Left cardiac atrium (tissue), 4 donors: ENCODE data around the gene NLRC5. TPM values are rescaled to one million over a fixed set of nuclear protein-coding genes. Genes with fewer than 3 reads are reported as not detected.

Experiments
- ATAC-seq, 2 donors: fragments of 200-7000 bp; cut with Tn5 transposase; one replicate each; pipeline ENCODE4 v1.9.1; 2020; ENCODE audit warnings: mild to moderate bottlenecking in 2 of 2, moderate library complexity in 2 of 2
- DNase-seq: peaks from one replicate; pipeline ENCODE4 v3.0.0-alpha.2; 2020
- intact Hi-C, 2 donors: fragments of 100-400 bp; cut with DNase I; formaldehyde crosslinking; loops; one replicate each; pipeline versions ENCODE4 v1.14.1 to v1.15.1; 2022 to 2023
- total RNA-seq, 2 donors: library from RNA; stranded (reverse); fragmentation: NEBNext Ultra II Directional; extraction: Animal tissue kit (Norgen Biotek cat#: 25700); gene quantifications; one replicate each; pipeline ENCODE4 v1.2.1, GENCODE V29; 2021
- donor health status: DM: no; HTN: yes; CAD: no.
- donor health status: DM: no; HTN: yes; CAD: no; lungs with severe emphysema.
- donor health status: DM: yes; HTN: yes; CAD: no.
- donor health status: Dilated cardiomyopathy.

The NLRC5 gene
- total RNA-seq, 2 donors from 2014 or later = 14.2 to 31.5 TPM

DNA sequence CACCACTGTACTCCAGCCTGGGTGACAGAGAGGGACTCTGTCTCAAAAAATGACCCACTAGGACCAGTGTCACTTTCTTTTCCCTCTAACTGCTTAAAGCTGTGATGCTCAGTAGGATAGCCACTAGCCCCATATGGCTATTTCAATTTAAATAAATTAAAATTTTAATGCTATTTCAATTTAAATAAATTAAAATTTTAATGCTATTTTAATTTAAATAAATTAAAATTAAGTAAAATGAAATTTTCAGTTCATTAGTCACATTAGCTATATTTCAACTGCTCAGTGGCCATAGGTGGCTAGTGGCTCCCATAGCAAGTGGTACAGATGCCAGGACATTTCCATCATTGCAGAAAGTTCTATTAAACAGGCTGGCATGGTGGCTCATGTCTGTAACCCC lies 43.0 kb downstream of the NLRC5 start:
- DNase-seq = no peak
- intact Hi-C loops = no loop called here
- ATAC-seq = no peak

GRCh38 chr16:57032931-57033330 lies 43.6 kb downstream of the NLRC5 start:
- ATAC-seq = no peak
- DNase-seq = no peak
- intact Hi-C loops = no loop called here

DNA sequence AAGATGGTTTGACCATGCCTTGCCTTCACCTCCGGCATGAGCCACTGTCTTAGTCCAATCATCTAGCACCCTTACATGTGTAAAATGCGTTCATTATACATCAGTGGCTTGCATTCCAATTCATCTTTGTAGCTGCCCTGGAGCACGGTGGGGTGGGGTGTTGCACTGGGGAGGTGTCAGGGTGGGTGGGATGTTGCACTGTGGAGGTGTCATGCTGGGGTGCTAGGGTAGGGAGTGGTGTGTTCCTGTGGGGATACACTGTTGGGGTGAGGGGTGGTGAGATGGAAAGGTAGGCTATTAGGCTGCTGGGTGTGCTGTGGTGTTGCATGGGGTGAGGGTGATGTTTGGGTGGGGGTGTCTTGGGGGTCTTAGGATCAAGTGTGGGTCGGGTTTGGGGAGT lies 47.0 kb downstream of the NLRC5 start:
- DNase-seq (no peak), ATAC-seq (no peak)
- intact Hi-C loops = no loop called here

DNA sequence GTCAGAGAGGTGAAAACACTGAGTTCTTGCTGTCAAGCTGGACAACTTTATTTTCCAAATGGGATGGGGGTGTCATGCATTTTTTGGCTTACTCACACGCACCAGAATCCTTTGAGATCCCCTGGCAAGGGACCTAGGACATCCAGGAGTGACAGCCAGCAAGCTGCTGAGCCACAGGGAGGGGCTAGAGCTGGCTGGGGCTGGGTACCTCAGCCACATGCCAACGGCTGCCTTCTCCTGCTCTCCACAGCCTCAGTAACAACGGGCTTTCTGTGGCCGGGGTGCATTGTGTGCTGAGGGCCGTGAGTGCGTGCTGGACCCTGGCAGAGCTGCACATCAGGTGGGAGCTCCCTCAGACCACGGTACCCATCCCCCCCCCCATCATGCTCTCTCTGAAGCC lies 47.6 kb downstream of the NLRC5 start:
- intact Hi-C loops = no loop called here
- DNase-seq (no peak), ATAC-seq (no peak)

DNA sequence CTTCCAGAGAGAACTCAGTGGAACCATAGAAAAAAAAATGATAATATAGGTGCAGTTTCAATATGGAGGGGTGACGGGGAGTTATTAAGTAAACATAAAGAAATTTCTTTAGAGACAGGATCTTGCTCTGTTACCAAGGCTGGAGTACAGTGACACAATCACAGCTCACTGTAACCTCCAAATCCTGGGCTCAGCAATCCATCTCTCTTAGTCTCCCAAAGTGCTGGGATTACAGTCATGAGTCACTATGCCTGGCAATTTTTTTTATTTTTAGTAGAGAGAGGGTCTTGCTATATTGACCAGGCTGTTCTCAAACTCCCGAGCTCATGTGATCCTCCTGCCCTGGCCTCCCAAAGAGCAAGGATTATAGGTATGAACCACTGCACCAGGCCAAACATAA lies 48.8 kb downstream of the NLRC5 start:
- intact Hi-C loops = no loop called here
- ATAC-seq = no peak
- no peak for DNase-seq

DNA sequence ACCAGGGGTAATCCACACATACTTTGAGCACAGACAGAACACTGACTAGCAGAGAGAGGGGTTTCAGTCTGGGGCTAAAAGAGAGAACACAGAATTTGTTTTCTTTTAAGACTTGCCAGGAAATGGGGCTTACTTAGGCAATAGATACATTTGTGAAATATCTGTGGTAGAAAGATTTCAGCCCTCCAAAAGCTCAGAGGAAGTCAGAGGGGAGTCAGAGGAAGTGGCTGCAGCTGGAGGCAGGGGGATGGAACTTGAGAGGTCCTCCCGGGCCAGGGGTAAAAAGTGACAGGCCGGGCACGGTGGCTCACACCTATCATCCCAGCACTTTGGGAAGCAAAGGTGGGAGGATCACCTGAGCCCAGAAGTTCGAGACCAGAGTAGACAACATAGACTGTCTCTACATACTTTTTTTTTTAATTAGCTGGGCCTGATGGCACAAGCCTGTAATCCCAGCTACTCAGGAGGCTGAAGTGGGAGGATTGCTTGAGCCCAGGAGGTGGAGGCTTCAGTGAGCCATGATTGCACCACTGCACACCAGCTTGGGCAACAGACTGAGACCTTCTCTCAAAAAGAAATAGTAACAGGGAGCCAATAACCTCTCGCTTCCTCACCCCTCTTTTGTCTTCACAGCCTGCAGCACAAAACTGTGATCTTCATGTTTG lies 49.9 kb downstream of the NLRC5 start:
- DNase-seq (no peak), ATAC-seq (peak in 1 of 2 donors; percentile 28)
- intact Hi-C loops = no loop called here

GRCh38 chr16:57041182-57042156 lies 52.1 kb downstream of the NLRC5 start:
- DNase-seq = no peak
- intact Hi-C loops = loop anchor here (10.0 kb wide), 2 partner anchors 77 to 177 kb away; partner anchors contain the start of genes CETP (in 1 of the 2) and SLC12A3 (in 1 of the 2)
- peak in 1 of 2 donors; percentile 42 for ATAC-seq

- intact Hi-C loops = loop anchor here (10.0 kb wide), 2 partner anchors 78 to 178 kb away; partner anchors contain the start of genes CETP (in 1 of the 2) and SLC12A3 (in 1 of the 2)
- ATAC-seq (no peak), DNase-seq (no peak)
These were observed 53.1 kb downstream of the NLRC5 start for GRCh38 chr16:57042157-57043111.

DNA sequence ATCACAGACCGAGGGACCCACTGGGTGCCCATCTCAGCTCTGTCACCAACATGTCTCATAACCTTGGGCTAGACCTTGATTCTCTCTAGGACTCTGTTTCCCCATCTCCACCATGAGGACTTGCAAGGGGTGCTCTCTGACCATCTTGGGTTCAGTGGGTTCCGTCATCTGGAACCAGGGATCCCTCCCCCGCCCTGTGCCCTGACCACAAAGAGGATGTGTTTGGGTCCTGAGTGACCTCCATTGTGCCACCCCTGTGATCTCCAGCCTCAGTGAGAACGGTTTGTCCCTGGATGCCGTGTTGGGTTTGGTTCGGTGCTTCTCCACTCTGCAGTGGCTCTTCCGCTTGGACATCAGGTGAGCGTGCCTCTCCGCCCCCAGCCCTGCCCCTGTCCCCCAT lies 53.9 kb downstream of the NLRC5 start:
- ATAC-seq (no peak), DNase-seq (no peak)
- intact Hi-C loops = loop anchor here (10.0 kb wide), 2 partner anchors 78 to 178 kb away; partner anchors contain the start of genes CETP (in 1 of the 2) and SLC12A3 (in 1 of the 2)

DNA sequence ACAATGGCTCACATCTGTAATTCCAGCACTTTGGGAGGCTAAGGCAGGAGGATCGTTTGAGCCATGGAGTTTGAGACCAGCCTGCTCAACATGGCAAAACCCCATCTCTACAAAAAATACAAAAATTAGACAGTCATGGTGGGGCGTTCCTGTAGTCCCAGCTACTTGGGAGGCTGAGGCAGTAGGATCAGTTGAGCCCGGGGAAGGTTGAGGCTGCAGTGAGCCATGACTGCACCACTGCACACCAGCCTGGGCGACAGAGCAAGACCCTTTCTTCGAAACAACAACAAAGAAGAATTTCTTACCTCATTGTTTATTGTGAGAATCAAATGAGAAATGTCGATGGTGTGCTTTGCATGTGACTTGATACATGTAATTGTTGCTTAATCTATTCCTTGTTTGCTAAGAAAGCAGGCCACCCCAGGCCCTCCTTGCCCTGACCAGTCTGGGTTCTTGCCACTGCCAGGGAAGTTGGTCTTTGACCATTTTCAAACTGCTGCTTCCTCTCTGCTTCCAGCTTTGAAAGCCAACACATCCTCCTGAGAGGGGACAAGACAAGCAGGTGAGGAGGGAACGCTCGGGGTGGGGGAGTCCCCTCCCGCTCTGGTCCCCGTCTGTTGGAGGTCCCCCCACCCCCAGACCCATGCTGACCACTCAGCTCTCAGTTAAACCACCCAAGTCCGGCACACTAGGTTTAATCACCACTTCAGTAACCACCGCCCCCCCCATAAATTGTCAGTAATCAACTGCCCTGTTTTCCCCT lies 55.8 kb downstream of the NLRC5 start:
- intact Hi-C loops = loop anchor here (5.0 to 10.0 kb wide), 3 partner anchors 80 to 180 kb away; partner anchors contain the start of genes SLC12A3 (in 2 of the 2) and CETP (in 1 of the 2)
- no peak for DNase-seq
- ATAC-seq = peak in 1 of 2 donors; percentile 2

DNA sequence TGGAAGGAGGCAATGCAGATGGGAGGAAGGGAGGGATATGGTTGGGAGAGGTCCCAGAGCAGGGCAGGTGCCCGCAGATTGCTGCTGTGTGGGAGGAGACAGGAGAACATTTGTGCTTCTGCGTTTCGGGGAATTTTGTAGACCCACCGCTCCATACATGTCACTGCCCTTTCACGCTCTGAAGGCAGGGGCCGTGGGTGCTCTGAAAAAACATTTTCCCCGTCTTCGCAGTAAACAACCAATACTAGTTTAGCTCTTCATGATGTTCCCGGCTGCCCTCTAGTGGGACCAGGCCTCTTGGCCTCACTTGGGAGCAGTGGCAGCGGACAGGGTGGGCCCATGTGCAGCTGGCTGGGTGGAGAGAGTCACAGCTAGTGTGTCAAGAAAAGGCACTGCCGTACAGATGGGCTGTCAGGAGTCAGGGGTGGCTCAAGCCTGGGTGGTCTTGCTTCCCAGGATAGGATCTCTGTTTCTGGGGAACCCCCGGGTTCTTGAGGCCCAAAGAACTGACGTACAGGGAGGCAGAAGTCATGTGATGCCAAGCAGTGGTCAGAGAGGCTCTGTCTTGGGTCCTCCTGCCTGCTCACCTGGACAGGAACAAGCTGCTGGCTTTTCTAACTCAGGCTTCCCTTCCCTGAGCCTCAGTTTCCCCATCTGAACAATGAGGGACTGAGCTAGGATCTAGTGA lies 56.5 kb downstream of the NLRC5 start:
- intact Hi-C loops = loop anchor here (5.0 to 10.0 kb wide), 3 partner anchors 81 to 181 kb away; partner anchors contain the start of genes SLC12A3 (in 2 of the 2) and CETP (in 1 of the 2)
- peak; percentile 76 for DNase-seq
- peak; percentile 70 to 81 for ATAC-seq

GRCh38 chr16:57048095-57048494 lies 58.7 kb downstream of the NLRC5 start:
- intact Hi-C loops = loop anchor here (5.0 to 10.0 kb wide), 3 partner anchors 83 to 183 kb away; partner anchors contain the start of genes SLC12A3 (in 2 of the 2) and CETP (in 1 of the 2)
- DNase-seq (no peak), ATAC-seq (no peak)

- DNase-seq = no peak
- intact Hi-C loops = loop anchor here (5.0 to 10.0 kb wide), 3 partner anchors 85 to 185 kb away; partner anchors contain the start of genes SLC12A3 (in 2 of the 2) and CETP (in 1 of the 2)
- no peak for ATAC-seq
These were observed 60.3 kb downstream of the NLRC5 start for GRCh38 chr16:57049678-57050077.

DNA sequence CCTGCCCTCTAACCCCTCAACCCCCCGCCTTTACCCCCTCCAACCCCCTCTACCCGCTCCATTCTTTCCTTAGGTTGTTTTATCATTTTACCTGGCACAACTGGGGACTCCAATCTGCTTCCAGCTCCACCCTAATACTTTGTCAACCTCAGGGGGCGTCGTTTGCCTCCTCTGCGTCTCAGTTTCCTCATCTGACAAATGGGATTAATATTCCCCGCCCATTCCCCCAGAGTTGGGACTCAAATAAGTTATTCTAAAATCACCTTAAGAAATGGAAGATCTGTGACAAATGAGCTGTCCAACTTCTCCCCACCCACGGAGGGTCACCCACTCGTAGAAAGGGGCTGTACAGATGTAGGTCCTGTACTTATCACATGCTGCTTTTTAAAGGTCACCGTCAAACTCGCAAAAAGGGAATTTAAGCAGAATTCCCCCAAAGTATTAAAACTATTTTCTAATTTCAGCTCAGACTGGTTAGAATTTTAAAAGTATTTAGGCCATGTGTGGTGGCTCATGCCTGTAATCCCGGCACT lies 62.4 kb downstream of the NLRC5 start:
- ATAC-seq (no peak), DNase-seq (no peak)
- intact Hi-C loops = no loop called here

GRCh38 chr16:57053206-57053605 lies 63.8 kb downstream of the NLRC5 start:
- DNase-seq = no peak
- no peak for ATAC-seq
- intact Hi-C loops = no loop called here

GRCh38 chr16:57054338-57054737 lies 65.0 kb downstream of the NLRC5 start:
- DNase-seq (no peak), ATAC-seq (no peak)
- intact Hi-C loops = no loop called here

- intact Hi-C loops = no loop called here
- DNase-seq (no peak), ATAC-seq (no peak)
These were observed 65.4 kb downstream of the NLRC5 start for GRCh38 chr16:57054771-57055170.
